RWPE1 (cell line): ENCODE results near the gene CAPN13.

Source experiments
- CTCF ChIA-PET: fragments of 350-600 bp; sonication (Branson Sonifier 250); formaldehyde crosslinking; extraction: SDS; loops from one replicate; lab custom pipeline; 2021; lab: Yijun Ruan, JAX
- POLR2A ChIA-PET: fragments of 400-600 bp; formaldehyde crosslinking; extraction: SDS; loops from one replicate; lab custom pipeline; 2020; ENCODE audit warnings: antibody characterized with exemption; ENCODE audit not compliant: low non-redundant PET; lab: Yijun Ruan, JAX
- DNase-seq: peaks from one replicate; pipeline ENCODE4 v3.0.0; 2012; ENCODE audit warnings: low spot score
- H3K27ac ChIP-seq: fragments of 450-650 bp; 2 replicates; pipeline ENCODE4 v1.5.1; 2017
- CTCF ChIP-seq: fragments of 450-650 bp; conservative IDR thresholded peaks from 2 replicates; pipeline ENCODE4 v1.5.1; 2017; ENCODE audit warnings: low read depth, mild to moderate bottlenecking

Gene CAPN13

GRCh38 chr2:30679426-30680088, 127.7 kb downstream of the CAPN13 start:
- CTCF ChIA-PET, result no interaction called here
- no peak for TF ChIP-seq CTCF
- POLR2A ChIA-PET, result no interaction called here
- DNase-seq, result no peak
- H3K27ac ChIP-seq, result no peak overlapping the region

- no peak overlapping the region for H3K27ac ChIP-seq
- POLR2A ChIA-PET, result no interaction called here
- no peak for TF ChIP-seq CTCF
- CTCF ChIA-PET, result no interaction called here
- DNase-seq, result no peak
Measured at GRCh38 chr2:30678410-30679137, 128.7 kb downstream of the CAPN13 start.

GRCh38 chr2:30677861-30678385, 129.3 kb downstream of the CAPN13 start:
- POLR2A ChIA-PET, result no interaction called here
- TF ChIP-seq CTCF, result no peak
- CTCF ChIA-PET, result no interaction called here
- H3K27ac ChIP-seq, result no peak overlapping the region
- DNase-seq, result no peak

- no peak for TF ChIP-seq CTCF
- POLR2A ChIA-PET, result no interaction called here
- H3K27ac ChIP-seq, result no peak overlapping the region
- CTCF ChIA-PET, result no interaction called here
- no peak for DNase-seq
Measured at GRCh38 chr2:30677231-30677630, 130.0 kb downstream of the CAPN13 start.

GRCh38 chr2:30675758-30676157, 131.5 kb downstream of the CAPN13 start:
- ChIA-PET POLR2A (no interaction called here), CTCF (no interaction called here)
- TF ChIP-seq CTCF, result no peak
- DNase-seq, result no peak
- no peak overlapping the region for H3K27ac ChIP-seq

GRCh38 chr2:30673127-30673526, 134.1 kb downstream of the CAPN13 start:
- TF ChIP-seq CTCF, result no peak
- ChIA-PET POLR2A (no interaction called here), CTCF (no interaction called here)
- no peak for DNase-seq
- H3K27ac ChIP-seq, result no peak overlapping the region
